ENCODE measurements around the gene ZDHHC22.
A peak's percentile ranks its signal among the peaks of the same experiment; 100 is the strongest.

Gene ZDHHC22

DNA sequence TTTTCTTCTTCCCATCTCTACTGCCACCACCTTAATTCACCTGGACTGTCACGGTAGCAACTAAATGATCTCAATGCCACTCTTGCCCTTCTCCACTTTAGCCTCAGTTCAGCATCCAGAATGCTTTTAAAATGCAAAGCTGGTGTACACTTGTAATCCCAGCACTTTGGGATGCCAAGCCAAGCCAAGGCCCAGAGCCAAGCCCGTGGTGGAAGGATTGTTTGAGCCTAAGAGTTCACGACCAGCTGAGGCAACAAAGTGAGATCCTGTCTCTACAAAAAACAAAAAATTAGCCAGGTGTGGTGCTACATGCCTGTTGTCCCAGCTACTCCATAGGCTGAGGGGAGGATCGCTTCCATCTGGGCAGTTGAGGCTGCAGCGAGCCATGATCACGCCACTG is 37.6 kb downstream of the ZDHHC22 start:
- DNase-seq (ENCODE audit: low spot score) = no peak

DNA sequence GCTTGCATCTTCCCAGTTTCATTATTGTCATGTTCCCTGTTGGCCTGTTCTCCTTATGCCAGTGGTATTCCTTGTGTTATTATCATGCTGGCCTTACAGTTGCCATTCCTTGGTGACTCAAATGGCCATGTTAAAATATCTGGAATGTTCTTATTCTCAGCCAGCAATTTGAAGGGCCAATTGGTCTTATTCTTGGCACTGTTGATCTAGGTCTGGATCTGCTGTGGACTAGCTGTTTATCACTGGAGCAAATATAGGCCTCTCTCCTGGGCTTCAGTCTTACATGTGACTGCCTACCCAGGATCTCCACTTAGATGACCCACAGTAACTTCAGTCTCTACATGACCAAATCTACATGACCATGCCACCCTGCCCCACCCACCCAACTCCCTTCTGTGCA is 38.1 kb downstream of the ZDHHC22 start:
- DNase-seq (ENCODE audit: low spot score) = no peak

- DNase-seq (ENCODE audit: low spot score) = no peak
Measured at GRCh38 chr14:77102154-77102553, 39.4 kb downstream of the ZDHHC22 start.

DNA sequence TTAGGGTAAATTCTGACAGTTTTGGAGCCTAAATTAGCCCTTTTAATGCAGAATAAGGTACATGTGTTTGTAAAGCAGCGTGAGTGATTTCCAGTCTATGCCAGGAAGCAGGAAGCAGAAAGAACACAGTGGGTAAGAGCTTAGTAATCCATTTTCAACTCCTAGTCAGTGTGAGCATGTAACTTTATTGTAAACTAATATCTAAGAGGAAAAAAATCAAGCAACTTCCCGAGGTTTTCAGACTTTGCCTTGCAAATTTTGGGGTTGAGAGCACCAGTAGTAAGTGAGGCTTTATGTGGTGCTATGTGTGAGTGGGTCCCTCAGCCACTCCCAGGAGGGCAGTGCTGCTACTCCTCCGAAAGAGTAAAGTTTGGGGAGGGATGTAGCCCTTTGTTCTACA is 40.6 kb downstream of the ZDHHC22 start:
- no peak for DNase-seq (ENCODE audit: low spot score)

GRCh38 chr14:77099425-77100167 is 42.0 kb downstream of the ZDHHC22 start:
- DNase-seq (ENCODE audit: low spot score) = peak; percentile 37

- DNase-seq (ENCODE audit: low spot score) = no peak
Measured at GRCh38 chr14:77098529-77099353, 42.9 kb downstream of the ZDHHC22 start.

- DNase-seq (ENCODE audit: low spot score) = peak; percentile 99
Measured at GRCh38 chr14:77097700-77098528, 43.7 kb downstream of the ZDHHC22 start, which contains the start of gene CIPC. CIPC (plus strand) TSS chr14:77098258; CDS start chr14:77105709, 7,451 bp downstream.

GRCh38 chr14:77097006-77097699 is 44.4 kb downstream of the ZDHHC22 start:
- DNase-seq (ENCODE audit: low spot score) = no peak

GRCh38 chr14:77094672-77095284 is 46.8 kb downstream of the ZDHHC22 start:
- peak; percentile 84 for DNase-seq (ENCODE audit: low spot score)

DNA sequence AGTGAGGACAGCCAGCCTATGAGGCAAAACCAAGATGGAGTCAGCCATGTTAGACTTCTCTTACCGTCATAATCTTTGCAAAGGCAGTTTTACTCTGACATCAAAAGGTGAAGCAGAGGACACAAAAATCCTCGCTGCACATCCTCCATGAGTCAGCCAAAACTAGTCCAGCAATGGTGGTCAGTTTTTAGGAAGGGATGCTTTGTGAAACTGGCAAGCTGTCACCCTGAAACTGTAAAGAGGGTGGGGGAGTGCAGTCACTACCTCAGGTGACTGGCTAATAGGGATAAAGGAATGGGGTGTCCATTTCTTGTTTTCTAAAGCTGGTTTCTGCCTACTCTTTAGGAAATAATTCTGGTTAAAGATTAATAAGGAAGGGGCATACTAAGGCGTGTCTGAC is 48.9 kb downstream of the ZDHHC22 start:
- no peak for DNase-seq (ENCODE audit: low spot score)

DNA sequence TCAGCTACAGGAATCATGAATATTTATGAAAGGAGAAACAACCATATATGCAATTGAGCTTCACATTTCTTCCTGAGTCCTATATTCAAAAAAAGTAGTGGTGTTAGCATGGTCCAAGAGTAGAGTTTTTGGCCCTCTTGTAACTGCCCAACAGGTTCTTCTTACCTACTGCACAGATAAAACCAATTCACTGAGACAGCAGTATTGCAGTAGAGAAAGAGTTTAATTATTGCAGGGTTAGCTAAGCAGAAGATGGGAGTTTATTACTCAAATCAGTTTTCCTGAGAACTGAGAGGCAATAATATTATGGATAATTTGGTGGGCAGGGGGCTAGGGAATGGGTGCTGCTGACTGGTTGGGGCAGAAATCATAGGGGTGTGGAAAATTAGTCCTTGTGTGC is 50.1 kb downstream of the ZDHHC22 start:
- no peak for DNase-seq (ENCODE audit: low spot score)

GRCh38 chr14:77088645-77089044 is 52.9 kb downstream of the ZDHHC22 start:
- no peak for DNase-seq (ENCODE audit: low spot score)

- DNase-seq (ENCODE audit: low spot score) = no peak
Measured at GRCh38 chr14:77088219-77088618, 53.4 kb downstream of the ZDHHC22 start.

DNA sequence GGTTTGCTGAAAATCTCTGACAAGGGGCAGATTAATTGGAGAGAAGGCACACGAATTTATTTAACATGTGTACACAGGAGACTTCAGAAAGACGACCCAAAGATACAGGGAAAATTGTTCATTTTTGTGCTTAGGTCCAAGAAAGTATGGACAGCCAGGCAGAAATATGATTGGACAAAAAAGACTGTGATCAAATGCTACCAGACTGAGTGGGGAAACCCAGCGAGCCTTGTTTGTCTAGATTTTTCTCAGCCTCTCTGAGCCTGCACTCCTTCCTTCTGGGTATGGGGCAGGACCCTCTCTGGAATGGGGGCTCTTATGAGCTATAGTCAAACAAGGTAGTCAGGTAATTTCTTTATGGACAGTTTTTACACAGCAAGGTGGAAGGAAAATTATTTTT is 54.0 kb downstream of the ZDHHC22 start:
- DNase-seq (ENCODE audit: low spot score) = no peak

DNA sequence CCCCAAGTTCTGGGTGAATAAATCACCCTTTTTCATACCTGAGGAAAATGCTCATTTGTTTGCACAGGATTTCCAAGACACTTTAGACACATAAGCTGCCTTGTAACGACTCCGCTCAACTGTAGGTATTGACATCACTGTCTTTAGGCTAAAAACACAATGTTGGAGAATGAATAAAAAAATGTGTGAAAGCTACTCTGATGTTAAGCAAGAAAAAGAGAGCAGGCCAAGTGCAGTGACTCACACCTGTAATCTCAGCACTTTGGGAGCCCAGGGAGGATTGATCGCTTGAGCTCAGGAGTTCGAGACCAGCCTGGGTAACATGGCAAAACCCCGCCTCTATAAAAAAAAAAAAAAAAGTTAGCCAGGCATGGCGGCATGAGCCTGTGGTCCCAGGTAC is 54.6 kb downstream of the ZDHHC22 start:
- DNase-seq (ENCODE audit: low spot score) = no peak

- no peak for DNase-seq (ENCODE audit: low spot score)
Measured at GRCh38 chr14:77086017-77086727, 55.4 kb downstream of the ZDHHC22 start.

GRCh38 chr14:77085538-77085937 is 56.1 kb downstream of the ZDHHC22 start:
- no peak for DNase-seq (ENCODE audit: low spot score)

DNA sequence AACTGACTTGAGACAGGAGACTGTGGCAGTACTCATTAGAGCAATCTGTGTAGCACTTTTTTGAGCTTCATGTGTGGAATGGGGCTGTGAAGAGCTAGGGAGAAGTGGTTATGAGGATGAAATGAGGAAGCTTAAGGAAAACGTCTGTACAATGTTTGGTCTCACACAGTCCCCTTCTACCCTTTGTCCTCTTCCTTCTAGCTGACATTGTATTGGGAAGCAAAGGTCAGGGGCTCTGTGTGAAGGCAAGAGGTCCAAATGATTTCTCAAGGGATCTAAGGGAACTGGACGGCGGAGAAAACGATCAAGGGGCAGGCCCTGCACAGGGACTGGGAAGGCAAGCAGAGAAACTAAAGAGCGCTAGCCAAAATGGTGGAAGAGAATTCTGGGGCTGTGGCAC is 56.6 kb downstream of the ZDHHC22 start:
- no peak for DNase-seq (ENCODE audit: low spot score)

GRCh38 chr14:77083082-77083481 is 58.5 kb downstream of the ZDHHC22 start:
- DNase-seq (ENCODE audit: low spot score) = peak; percentile 27

DNA sequence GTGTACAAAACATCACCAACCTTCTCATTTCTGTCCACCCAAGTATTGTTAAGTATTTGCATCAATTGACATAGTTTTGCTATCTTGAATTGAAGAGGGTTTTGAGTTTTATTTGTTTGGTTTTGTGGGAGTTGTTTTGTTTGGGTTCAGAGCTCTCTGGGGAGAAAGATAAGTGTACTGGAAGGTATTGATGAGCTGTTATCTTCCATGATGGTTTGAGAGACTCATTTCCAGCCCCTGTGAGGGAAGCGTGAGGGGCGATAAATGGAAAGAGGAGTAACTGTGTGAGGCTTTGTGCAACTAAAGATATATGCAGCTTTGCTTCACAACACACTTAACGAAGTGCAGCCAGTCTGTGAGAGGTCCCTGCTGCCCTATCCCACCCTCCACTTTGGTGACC is 59.2 kb downstream of the ZDHHC22 start:
- no peak for DNase-seq (ENCODE audit: low spot score)

All from hematopoietic multipotent progenitor cell treated with erythropoietin and hydrocortisone succinate and interleukin-3 and kit ligand, for 17 days (in vitro differentiated cells).